GM23338 (cell line): Measurements from ENCODE around the gene BANP.

Experiments
- CREB1 ChIP-seq: fragments of 250-450 bp; sonication (Bioruptor Pico); IDR thresholded peaks from 2 replicates; pipeline ENCODE4 v1.5.0; 2020; ENCODE audit warnings: low read depth, mild to moderate bottlenecking, moderate library complexity
- CTCF ChIP-seq, 2 experiments: fragments of 200-600 bp in 1 of 2; sonication (generic) in 1 of 2; conservative IDR thresholded peaks; 2 replicates each; pipeline versions ENCODE4 v1.5.1 to v1.6.1; 2016 to 2017; ENCODE audit warnings: antibody characterized with exemption in 2 of 2, low read depth in 2 of 2, mild to moderate bottlenecking in 2 of 2, moderate library complexity in 1 of 2
- ETS1 ChIP-seq: IDR thresholded peaks from 2 replicates; pipeline ENCODE4 v1.6.1; 2016; ENCODE audit warnings: antibody characterized with exemption
- EZH2 ChIP-seq: fragments of 200-600 bp; sonication (generic); IDR thresholded peaks from one replicate; pipeline ENCODE4 v1.8.0; 2017; ENCODE audit warnings: antibody characterized with exemption, mild to moderate bottlenecking, low read depth; ENCODE audit not compliant: unreplicated experiment
- EZH2phosphoT487 ChIP-seq: fragments of 200-600 bp; sonication (generic); IDR thresholded peaks from one replicate; pipeline ENCODE4 v1.8.1; 2018; ENCODE audit warnings: antibody characterized with exemption; ENCODE audit not compliant: unreplicated experiment
- NANOG ChIP-seq: IDR thresholded peaks from 2 replicates; pipeline ENCODE4 v1.6.1; 2016; ENCODE audit warnings: antibody characterized with exemption, borderline replicate concordance
- POLR2AphosphoS5 ChIP-seq: IDR thresholded peaks from 2 replicates; pipeline ENCODE4 v1.6.1; 2016; ENCODE audit warnings: antibody characterized with exemption, low read depth
- REST ChIP-seq: IDR thresholded peaks from one replicate; pipeline ENCODE4 v1.6.1; 2018; ENCODE audit warnings: antibody characterized with exemption; ENCODE audit not compliant: unreplicated experiment
- STAT1 ChIP-seq: IDR thresholded peaks from one replicate; pipeline ENCODE4 v1.6.1; 2016; ENCODE audit warnings: antibody characterized with exemption; ENCODE audit not compliant: unreplicated experiment
- ZNF114 ChIP-seq: fragments of 250-450 bp; sonication (Bioruptor Pico); IDR thresholded peaks from 2 replicates; pipeline ENCODE4 v1.5.0; 2020; ENCODE audit warnings: mild to moderate bottlenecking, moderate library complexity
- ZNF331 ChIP-seq: fragments of 250-450 bp; sonication (Bioruptor Pico); IDR thresholded peaks from 2 replicates; pipeline ENCODE4 v1.5.0; 2020; ENCODE audit warnings: low read depth, mild to moderate bottlenecking, moderate library complexity

- TF ChIP-seq CTCF (conservative IDR thresholded peaks at IDR 0.05; ENCODE audit: low read depth in 2 of 2) (no peak), EZH2 (no peak), CREB1 (CRISPR knock-in tag) (no peak), POLR2AphosphoS5 (no peak), ZNF114 (CRISPR knock-in tag) (no peak), EZH2phosphoT487 (no peak), REST (no peak), NANOG (no peak), ETS1 (no peak), ZNF331 (CRISPR knock-in tag) (no peak), STAT1 (no peak)
Measured at GRCh38 chr16:88030498-88030897, 79.3 kb downstream of the BANP start.
